T-helper 2 cell treated with Interferon-gamma antibody and Interleukin-4, amounts not matched to agents 100 ng/mL and 5 ng/mL, for 36 hours (primary cell): Measurements from ENCODE around the gene MFAP1. TPM values are rescaled to one million over a fixed set of nuclear protein-coding genes. Genes with fewer than 3 reads are reported as not detected.

Source experiments
- intact Hi-C: fragments of 100-400 bp; cut with micrococcal nuclease; formaldehyde crosslinking; loops from one replicate; pipeline ENCODE4 v1.15.1; 2023
- total RNA-seq: library from RNA; stranded (reverse); gene quantifications from 2 replicates; pipeline ENCODE4 v1.2.3, GENCODE V29; 2022

MFAP1 gene
- total RNA-seq, 1 donor from 2014 or later, result 33.7 TPM

DNA sequence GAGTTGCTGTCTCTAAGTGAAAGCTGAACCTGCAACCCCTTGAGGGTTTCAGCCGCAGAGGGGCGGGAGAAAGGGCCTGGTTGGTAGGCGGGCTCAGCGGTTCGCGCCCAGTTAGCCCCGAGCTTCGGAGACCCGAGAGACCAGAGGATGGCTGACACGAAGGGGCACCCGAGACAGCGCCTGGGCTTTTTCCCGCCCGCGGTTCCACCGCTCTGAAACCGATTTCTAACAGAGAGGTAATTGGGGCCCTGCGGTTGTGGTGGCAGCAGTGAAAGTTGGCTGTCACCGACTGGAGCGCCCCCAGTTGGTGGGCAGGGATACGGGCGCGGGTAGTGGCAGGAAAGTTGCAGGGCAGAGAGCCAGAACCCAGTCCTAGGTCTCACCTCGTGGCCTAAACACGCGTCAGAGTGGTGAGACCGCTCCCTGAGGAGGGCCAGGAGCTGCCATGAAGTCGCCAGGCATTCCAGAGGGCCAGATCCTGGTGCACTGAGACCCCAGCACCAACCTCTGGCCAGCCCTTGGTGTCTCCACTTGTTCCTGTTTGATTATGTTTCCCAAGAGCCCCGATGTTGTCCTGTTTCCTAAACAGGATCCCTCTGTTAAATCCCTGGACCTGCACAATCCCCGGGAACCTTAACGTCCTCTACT is 47.1 kb downstream of the MFAP1 start:
- intact Hi-C loops, result loop anchor here (1.0 kb wide), 2 partner anchors 15 to 49 kb away; partner anchors contain the start of gene SERF2

DNA sequence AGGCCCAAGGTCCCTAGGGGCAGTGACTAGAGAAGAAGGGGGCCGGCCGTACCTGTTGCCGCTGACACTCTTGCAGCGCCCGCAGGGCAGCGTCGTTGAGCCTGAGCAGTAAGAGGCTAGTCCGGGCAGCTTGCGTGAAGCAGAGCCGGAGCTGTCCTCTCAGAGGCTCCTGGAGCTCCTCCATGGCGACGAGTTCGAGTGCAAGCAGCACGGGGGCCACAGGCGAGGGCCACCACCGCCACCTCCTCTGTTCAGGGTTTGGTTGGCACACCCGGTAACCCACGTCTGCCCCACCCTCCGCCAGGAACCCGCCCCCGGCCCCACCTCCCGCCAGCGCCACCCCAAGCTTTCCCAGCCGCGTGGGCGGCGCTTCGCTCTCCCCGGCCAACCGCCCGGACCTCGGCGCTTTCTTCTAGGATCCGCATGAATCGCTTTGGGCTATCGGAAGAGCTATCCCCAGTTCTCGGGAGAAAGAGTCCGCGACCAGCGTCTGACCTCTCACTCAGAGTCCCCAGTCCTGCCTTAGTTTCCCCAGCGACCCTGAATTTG is 47.7 kb downstream of the MFAP1 start, which contains the start of gene ELL3:
ELL3 (minus strand) TSS at position 249 of the 549 bp plus-strand sequence; CDS start at position 184, 65 bp downstream.
- intact Hi-C loops, result loop anchor here (1.0 kb wide), 3 partner anchors 16 to 266 kb away; partner anchors contain the start of gene SERF2

DNA sequence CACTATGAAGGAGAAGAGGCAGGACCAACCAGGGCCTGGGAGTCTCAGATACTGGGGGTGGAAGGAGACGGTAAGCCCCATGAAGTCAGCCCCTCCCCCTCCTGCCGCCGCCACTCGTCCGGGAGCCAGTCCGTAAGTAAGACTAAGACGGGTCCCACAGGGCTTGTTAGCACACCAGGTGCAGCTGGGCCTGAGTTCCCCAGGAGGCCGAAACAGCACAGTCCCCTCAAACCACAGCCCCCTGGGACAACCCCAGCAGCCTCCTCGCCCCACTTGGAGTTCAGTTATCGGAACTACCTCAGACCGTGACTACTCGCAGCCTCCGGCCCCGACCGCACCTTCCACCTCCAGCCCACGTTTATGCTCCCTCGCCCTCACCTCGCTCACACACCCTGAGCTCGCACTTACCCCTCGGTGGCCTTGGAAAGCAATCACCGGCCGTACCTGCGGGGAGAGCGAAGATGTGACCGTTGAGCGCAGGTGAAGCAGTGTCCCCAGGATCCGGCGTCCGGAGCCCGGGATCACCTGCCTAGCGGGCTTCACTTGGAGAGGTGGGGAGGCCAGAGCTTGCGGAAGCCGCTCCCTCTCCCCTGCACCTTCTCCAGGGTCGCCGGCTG is 48.3 kb downstream of the MFAP1 start:
- intact Hi-C loops, result loop anchor here (1.0 kb wide), 1 partner anchor 266 kb away; no protein-coding TSS in a partner anchor

DNA sequence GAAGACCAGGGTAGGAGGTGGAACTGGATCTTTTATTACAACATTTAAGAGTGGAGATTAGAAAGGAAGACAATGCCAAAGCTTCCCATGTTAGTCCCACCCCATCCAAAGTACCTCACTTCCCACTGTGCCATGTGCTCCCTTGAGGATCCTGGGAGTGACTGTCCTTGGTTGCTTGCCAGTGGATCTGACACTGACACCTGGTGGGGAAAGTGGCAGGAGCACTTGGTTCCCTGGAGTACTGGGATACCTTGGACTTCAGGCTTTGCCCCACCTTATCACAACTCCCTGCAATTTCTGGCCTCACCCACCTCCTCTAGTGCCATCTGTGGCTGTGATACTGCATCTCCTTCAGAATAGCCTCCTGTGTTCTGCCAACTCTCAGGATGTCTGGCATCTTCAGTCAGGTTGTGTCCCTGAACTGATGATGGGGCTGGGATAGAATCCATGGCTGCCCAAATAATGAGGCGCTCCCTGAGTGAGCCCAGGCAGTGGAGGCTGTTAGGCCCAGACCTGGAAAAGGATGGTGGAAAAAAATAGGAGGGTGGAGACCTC is 49.0 kb downstream of the MFAP1 start:
- intact Hi-C loops, result no loop called here

DNA sequence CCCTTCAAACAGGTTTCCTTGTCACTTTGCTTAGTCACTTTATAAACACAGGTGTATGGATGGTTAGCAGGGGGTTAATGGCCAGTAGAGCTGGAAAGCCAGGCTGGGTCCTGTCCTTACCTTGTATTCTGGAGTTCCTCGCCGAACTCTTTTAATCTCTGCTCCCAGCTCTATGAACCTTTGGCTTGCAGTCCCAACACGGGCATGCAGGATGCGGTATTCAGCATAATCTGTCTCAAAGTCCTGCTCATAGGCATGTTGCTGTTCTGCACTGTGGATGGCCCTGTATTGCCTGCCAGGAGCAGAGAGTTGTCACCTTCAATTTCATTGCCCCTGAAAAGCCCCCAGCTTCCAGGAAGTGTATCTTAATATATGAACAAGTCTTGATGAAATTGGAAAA is 50.4 kb downstream of the MFAP1 start:
- intact Hi-C loops, result no loop called here

DNA sequence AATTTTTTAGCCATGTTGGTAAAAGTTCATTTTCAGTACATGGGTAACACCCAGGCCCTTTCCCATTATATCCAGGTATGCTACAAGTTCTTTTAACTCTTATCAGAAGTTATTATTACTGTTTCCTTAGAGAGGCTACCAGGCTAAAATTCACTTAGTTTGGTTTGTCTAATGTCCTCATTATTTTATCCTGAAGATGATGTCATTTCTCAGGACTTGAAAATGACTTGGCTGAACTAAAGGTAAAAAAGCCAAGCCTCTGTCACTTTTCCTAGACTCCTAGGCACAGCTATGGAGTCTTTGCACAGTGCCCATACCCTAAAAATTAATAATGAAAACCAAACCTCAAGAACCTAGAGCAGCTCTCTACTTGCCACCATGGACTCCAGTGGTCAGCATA is 51.9 kb downstream of the MFAP1 start:
- intact Hi-C loops, result no loop called here

DNA sequence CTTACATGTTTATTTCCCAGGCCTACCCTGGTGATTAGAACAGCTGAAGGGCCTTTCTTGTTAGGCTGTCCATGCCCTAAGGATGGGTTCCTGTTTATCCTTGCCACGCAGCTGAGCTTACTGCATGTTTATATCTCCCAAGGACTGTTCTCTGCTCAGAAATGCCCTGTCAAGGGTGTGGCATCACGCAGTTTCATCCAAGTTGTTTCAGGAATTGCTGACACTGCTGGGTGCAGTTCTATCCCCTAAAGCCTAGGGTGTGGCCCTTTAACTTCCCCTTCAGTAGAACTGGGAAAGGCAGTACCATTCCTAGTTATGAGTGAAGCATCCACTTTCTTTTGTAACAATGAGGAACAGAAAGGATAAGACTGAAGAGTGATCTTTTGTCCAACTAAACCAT is 52.7 kb downstream of the MFAP1 start:
- intact Hi-C loops, result no loop called here

DNA sequence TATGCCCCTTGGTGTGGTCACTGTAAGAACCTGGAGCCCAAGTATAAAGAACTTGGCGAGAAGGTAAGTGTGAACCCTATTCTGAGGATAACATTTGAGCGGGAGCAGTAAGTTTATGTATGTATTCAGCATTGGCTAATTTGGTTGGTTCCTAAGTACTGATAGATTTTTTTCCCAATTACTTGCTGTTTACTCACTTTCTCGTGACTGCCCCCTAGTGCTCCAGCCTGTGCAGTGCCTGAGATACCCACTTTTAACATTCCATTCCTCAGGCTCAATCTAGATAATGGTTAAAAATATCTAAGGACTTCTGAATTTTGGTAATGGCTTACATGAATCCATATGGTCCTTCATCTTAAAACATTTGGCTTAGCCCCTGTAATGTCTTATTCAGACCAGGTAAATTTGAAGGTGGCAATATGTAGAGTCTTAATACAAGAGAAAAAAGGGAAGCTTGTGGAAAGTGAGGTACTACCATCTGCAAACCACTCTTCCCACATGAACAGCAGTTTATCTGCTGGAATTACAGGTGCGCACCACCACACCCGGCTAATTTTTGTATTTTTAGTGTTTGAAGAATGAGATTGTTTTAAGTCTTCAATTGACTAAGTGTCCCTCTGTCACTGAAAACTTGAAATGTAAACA is 54.8 kb downstream of the MFAP1 start:
- intact Hi-C loops, result no loop called here

DNA sequence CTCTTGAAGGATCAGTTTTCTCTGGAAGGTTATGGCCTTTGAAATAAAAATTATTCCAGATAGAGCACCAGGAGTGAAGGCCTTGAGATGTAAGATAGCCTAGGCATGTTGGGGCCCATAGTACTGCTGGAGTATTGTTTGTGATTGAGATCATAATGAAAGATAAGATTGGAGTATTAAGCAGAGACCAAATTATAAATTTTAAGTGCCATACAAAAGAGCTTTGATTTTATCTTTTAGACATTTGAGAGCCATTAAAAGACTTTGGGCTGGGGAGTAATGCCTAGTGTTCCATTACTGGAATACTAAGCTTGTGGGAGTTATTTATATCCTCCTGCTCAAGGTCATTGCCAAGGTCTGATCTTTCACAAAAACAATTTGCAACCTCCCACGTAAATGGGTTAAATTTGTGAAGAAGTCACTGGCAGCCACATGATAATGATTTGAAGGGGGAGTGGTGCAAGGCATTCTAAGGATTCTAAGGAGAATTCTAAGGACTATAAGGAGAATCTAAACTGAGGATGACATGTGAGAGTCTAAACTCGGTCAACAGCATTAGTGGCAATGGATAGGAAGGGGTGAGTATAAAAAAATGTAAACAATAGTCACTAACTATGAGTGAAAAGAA is 60.6 kb downstream of the MFAP1 start:
- intact Hi-C loops, result no loop called here

DNA sequence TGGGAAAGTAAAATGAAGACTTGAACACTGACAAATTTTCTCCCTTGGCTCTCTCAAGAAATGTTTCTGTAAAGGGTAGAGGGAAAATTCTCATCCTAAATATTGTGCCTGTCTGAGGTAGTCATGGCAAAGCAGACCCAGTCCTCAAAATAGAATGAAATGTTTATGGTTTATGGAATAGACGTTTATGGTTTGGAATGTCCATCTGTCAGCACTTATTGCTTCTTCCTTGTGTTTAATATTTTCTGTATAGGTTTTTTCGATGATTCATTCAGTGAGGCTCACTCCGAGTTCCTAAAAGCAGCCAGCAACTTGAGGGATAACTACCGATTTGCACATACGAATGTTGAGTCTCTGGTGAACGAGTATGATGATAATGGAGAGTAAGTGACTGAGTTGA is 61.7 kb downstream of the MFAP1 start:
- intact Hi-C loops, result no loop called here

Other genes with a start within 250 kb of the MFAP1 start
- 46.4 and 55.7 TPM in 2 replicates for gene PPIP5K1, start 234.5 kb downstream of the MFAP1 start, total RNA-seq
- gene CKMT1B, start 230.7 kb downstream of the MFAP1 start, total RNA-seq, result 0.45 TPM in 1 of 2 replicates, not detected in the other
- gene STRC, start 205.9 kb downstream of the MFAP1 start, total RNA-seq, result 0.36 and 0.48 TPM in 2 replicates
- gene CATSPER2, start 175.8 kb downstream of the MFAP1 start, total RNA-seq, result 6.9 and 7.6 TPM in 2 replicates
- gene CKMT1A, start 130.8 kb downstream of the MFAP1 start, total RNA-seq, result 0.30 TPM in 1 of 2 replicates, not detected in the other
- gene PDIA3, start 78.3 kb downstream of the MFAP1 start, total RNA-seq, result 365 and 372 TPM in 2 replicates
- gene ELL3, start 47.7 kb downstream of the MFAP1 start, total RNA-seq, result 0.64 and 1.4 TPM in 2 replicates
- 683 and 687 TPM in 2 replicates for gene SERF2, start 32.4 kb downstream of the MFAP1 start, total RNA-seq
- gene SERINC4, start 24.5 kb downstream of the MFAP1 start, total RNA-seq, result 0.16 and 0.23 TPM in 2 replicates
- gene HYPK, start 24.1 kb downstream of the MFAP1 start, total RNA-seq, result 15.4 and 18.4 TPM in 2 replicates
- gene WDR76, start 2.3 kb upstream of the MFAP1 start, total RNA-seq, result 84.3 and 86.1 TPM in 2 replicates